A549 (cell line): ENCODE measurements around the gene MRPL55.

Source experiments
- EHMT2 ChIP-seq: fragments of 200-600 bp; sonication (generic); IDR thresholded peaks from 2 replicates; pipeline ENCODE4 v1.6.1; 2016; ENCODE audit warnings: antibody characterized with exemption, low read depth, mild to moderate bottlenecking, moderate library complexity
- POLR2A ChIP-seq: IDR thresholded peaks from 2 replicates; pipeline ENCODE4 v1.6.1; 2012; ENCODE audit warnings: mild to moderate bottlenecking, low read length
- RAD21 ChIP-seq, 2 experiments: fragments of >200 bp in 1 of 2; sonication (Bioruptor Twin) in 1 of 2; formaldehyde crosslinking in 1 of 2; IDR thresholded peaks in 1 of 2; conservative IDR thresholded peaks in 1 of 2; 2 replicates in 1 of 2; 3 replicates in 1 of 2; pipeline ENCODE4 v1.6.1; 2012 to 2018; ENCODE audit warnings: inconsistent platforms in 1 of 2
- RFX5 ChIP-seq: fragments of 450-650 bp; IDR thresholded peaks from 2 replicates; pipeline ENCODE4 v1.7.1; 2014; ENCODE audit warnings: antibody characterized with exemption, mild to moderate bottlenecking, moderate library complexity
- SMC3 ChIP-seq: fragments of >200 bp; sonication (Bioruptor Twin); formaldehyde crosslinking; IDR thresholded peaks from 3 replicates; pipeline ENCODE4 v1.6.1; 2018; ENCODE audit warnings: inconsistent platforms
- TP53 ChIP-seq: fragments of 250-450 bp; sonication (Bioruptor Pico); IDR thresholded peaks from 2 replicates; pipeline ENCODE4 v1.5.0; 2021; ENCODE audit warnings: mild to moderate bottlenecking, moderate library complexity
- ZFP36 ChIP-seq: fragments of 450-650 bp; IDR thresholded peaks from 2 replicates; pipeline ENCODE4 v1.6.1; 2014; ENCODE audit warnings: borderline replicate concordance; ENCODE audit not compliant: partially characterized antibody
- TF ChIP-seq, protein P1 (sequence below): fragments of >200 bp; sonication (Bioruptor Twin); formaldehyde crosslinking; IDR thresholded peaks from 3 replicates; pipeline ENCODE4 v1.5.1; 2016
- TF ChIP-seq, protein P2 (sequence below): IDR thresholded peaks from 2 replicates; pipeline ENCODE4 v1.6.1; 2012

DNA sequence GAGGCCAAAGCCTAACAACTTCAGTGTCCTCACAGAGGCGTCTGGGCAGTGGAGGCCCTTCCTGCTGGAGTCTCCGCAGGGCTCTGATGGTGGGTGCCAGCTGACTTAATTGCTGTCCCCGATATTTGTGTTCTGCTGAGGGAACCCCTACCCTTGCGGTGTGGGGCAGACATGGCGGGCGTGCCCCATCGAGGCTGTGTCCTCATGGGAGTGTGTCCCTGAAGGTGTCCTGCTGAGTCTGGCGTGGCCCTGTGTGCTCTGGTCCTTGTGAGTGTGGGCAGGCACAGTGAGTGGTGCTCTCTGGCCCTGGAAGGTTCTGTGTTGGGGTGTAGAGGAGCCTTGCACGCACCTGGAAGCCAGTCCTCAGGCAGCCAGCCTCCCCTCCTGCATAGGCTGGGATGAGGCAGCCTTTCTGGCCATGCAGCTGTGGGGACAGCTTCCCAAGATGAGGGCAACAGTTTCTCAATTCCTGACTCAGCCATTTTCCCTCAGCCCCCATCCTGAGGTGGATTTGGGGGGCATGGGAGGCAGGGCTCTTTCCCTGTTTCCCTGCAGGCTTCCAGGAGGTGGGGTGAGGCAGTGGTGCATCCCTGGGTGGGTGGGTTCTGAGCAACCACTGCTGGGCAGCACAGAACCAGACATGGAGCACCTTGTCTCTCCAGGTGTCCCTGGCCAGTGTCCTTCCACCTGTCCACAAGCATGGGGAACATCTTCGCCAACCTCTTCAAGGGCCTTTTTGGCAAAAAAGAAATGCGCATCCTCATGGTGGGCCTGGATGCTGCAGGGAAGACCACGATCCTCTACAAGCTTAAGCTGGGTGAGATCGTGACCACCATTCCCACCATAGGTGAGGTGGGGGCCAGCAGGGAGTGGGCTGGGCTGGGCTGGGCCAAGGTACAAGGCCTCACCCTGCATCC is 12.4 kb downstream of the MRPL55 start:
- TF ChIP-seq, protein P1, sequence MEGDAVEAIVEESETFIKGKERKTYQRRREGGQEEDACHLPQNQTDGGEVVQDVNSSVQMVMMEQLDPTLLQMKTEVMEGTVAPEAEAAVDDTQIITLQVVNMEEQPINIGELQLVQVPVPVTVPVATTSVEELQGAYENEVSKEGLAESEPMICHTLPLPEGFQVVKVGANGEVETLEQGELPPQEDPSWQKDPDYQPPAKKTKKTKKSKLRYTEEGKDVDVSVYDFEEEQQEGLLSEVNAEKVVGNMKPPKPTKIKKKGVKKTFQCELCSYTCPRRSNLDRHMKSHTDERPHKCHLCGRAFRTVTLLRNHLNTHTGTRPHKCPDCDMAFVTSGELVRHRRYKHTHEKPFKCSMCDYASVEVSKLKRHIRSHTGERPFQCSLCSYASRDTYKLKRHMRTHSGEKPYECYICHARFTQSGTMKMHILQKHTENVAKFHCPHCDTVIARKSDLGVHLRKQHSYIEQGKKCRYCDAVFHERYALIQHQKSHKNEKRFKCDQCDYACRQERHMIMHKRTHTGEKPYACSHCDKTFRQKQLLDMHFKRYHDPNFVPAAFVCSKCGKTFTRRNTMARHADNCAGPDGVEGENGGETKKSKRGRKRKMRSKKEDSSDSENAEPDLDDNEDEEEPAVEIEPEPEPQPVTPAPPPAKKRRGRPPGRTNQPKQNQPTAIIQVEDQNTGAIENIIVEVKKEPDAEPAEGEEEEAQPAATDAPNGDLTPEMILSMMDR: no peak
- TF ChIP-seq EHMT2 (no peak), SMC3 (no peak), ZFP36 (no peak), RFX5 (no peak), RAD21 (conservative IDR thresholded peaks at IDR 0.05 in 1 of 2, IDR thresholded peaks at IDR 0.05 in 1 of 2) (no peak), POLR2A (no peak), TP53 (CRISPR knock-in tag) (no peak)
- TF ChIP-seq, protein P2, sequence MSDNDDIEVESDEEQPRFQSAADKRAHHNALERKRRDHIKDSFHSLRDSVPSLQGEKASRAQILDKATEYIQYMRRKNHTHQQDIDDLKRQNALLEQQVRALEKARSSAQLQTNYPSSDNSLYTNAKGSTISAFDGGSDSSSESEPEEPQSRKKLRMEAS: no peak
